BE2C (cell line): ENCODE measurements around the gene USP32.
A peak's percentile ranks its signal among the peaks of the same experiment; 100 is the strongest.
"Not testable (repeated sequence)": the region's sequence is repeated elsewhere in the genome, so short reads cannot be mapped to it uniquely, and the experiment has no call there.

Experiments
- DNase-seq: peaks from one replicate; pipeline ENCODE4 v3.0.0-alpha.2; 2020
- H3K27me3 ChIP-seq: fragments of 250-450 bp; sonication (Bioruptor Pico); 2 replicates; pipeline ENCODE4 v1.5.1; 2020; ENCODE audit warnings: mild to moderate bottlenecking
- H3K36me3 ChIP-seq: fragments of 250-450 bp; sonication (Bioruptor Pico); 2 replicates; pipeline ENCODE4 v1.5.1; 2020; ENCODE audit warnings: mild to moderate bottlenecking
- H3K4me1 ChIP-seq: fragments of 250-450 bp; sonication (Bioruptor Pico); 2 replicates; pipeline ENCODE4 v1.5.1; 2020
- H3K4me3 ChIP-seq: 2 replicates; pipeline ENCODE4 v1.5.1; 2011; ENCODE audit warnings: low read depth, low read length
- H3K9me3 ChIP-seq: fragments of 250-450 bp; sonication (Bioruptor Pico); 2 replicates; pipeline ENCODE4 v1.5.1; 2020
- TF ChIP-seq, protein P1 (sequence below): IDR thresholded peaks from 2 replicates; pipeline ENCODE4 v1.5.1; 2012; ENCODE audit warnings: mild to moderate bottlenecking, low read depth, low read length

USP32 gene

DNA sequence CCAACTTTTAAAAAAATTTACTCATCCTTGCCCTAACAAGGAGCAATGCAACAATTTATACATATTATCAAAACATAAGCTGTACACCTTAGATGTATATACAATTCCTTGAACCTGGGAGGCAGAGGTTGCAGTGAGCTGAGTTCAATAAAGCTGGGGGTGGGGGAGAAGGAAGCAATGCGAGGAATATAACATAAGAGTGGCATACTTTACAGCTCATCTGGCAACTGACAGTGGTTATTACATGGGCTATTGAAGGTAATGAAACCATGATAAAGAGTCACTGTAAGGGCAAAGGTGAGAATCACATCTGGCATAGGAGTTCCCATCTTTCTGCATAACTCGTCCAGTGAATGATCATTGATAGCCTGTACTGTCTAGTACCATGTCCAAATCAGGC lies 198.5 kb downstream of the USP32 start:
- H3K9me3 ChIP-seq = no peaks in the 10 kb centered on the region
- TF ChIP-seq, protein P1, sequence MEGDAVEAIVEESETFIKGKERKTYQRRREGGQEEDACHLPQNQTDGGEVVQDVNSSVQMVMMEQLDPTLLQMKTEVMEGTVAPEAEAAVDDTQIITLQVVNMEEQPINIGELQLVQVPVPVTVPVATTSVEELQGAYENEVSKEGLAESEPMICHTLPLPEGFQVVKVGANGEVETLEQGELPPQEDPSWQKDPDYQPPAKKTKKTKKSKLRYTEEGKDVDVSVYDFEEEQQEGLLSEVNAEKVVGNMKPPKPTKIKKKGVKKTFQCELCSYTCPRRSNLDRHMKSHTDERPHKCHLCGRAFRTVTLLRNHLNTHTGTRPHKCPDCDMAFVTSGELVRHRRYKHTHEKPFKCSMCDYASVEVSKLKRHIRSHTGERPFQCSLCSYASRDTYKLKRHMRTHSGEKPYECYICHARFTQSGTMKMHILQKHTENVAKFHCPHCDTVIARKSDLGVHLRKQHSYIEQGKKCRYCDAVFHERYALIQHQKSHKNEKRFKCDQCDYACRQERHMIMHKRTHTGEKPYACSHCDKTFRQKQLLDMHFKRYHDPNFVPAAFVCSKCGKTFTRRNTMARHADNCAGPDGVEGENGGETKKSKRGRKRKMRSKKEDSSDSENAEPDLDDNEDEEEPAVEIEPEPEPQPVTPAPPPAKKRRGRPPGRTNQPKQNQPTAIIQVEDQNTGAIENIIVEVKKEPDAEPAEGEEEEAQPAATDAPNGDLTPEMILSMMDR = no peak
- H3K4me3 ChIP-seq = no peak overlapping the region
- H3K36me3 ChIP-seq = peaks cover 19% of the 10 kb centered on the region
- H3K4me1 ChIP-seq = peaks cover 4% of the 10 kb centered on the region; the same call in 1 of the 2 replicates
- no peaks in the 10 kb centered on the region for H3K27me3 ChIP-seq
- no peak for DNase-seq

DNA sequence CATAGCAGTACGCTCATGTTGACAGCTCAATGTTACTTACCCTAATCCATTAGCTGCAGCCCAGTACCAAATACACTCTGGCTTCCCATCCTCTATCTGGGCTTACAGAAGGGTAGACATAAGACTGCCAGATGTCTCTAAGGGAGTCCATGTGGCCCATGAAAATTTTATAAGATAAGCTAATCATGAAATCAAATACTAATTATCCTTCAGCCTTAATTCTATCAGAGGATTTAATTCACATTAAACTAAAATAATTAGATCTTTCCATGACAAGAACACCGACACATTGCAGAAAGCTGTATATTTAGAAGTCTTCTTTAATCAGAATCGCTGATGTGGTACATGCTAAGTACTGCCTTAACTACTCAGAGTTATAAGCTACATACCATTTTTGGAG lies 198.9 kb downstream of the USP32 start:
- H3K36me3 ChIP-seq = peaks cover 19% of the 10 kb centered on the region
- not testable (repeated sequence) for H3K27me3 ChIP-seq, H3K4me3 ChIP-seq, H3K4me1 ChIP-seq, DNase-seq, H3K9me3 ChIP-seq

DNA sequence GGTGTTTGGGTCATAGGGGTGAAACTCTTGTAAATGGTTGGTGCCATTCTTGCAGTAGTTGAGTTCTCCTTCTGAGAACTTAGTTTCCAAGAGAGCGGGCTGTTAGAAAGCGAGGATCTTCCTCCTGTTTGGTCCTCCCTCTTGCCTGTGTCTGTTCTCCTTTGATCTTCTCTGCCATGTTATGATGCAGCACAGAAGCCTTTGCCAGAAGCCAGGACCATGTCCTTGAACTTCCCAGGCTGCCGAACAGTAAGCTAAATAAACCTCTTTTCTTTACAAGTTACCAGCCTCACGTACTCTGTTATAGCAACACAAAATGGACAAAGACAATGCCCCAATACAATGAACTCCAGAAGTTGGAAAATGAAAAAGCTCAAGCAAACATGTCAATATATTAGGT lies 201.9 kb downstream of the USP32 start:
- H3K36me3 ChIP-seq = peaks cover 19% of the 10 kb centered on the region
- H3K4me1 ChIP-seq = not testable (repeated sequence)

DNA sequence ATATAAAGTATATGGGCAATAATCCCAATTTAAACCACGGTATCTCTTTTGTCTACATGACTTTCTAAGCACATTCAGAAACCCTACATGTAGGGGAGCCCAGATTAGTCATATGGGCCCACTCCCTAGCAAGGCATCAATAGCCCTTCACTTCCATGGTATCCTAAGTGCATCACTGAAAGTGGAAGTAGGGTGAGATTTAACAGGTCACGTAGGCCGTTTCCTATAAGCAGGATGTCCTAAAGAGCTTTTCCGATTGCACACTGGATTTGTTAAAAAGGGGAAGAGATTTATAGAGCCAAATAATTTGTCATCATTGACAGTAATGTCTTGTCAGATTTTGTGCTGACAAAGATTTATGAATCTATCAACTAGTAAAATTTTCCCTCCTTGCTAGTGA lies 203.2 kb downstream of the USP32 start:
- H3K9me3 ChIP-seq = no peaks in the 10 kb centered on the region
- TF ChIP-seq, protein P1 = no peak
- H3K4me1 ChIP-seq = peaks cover 4% of the 10 kb centered on the region; the same call in 1 of the 2 replicates
- no peaks in the 10 kb centered on the region for H3K27me3 ChIP-seq
- H3K4me3 ChIP-seq = no peak overlapping the region
- no peak for DNase-seq
- H3K36me3 ChIP-seq = peaks cover 19% of the 10 kb centered on the region

More for the DNA sequence above, 201.9 kb downstream of the USP32 start:
- H3K4me3 ChIP-seq, H3K9me3 ChIP-seq, DNase-seq, H3K27me3 ChIP-seq: not testable (repeated sequence)

DNA sequence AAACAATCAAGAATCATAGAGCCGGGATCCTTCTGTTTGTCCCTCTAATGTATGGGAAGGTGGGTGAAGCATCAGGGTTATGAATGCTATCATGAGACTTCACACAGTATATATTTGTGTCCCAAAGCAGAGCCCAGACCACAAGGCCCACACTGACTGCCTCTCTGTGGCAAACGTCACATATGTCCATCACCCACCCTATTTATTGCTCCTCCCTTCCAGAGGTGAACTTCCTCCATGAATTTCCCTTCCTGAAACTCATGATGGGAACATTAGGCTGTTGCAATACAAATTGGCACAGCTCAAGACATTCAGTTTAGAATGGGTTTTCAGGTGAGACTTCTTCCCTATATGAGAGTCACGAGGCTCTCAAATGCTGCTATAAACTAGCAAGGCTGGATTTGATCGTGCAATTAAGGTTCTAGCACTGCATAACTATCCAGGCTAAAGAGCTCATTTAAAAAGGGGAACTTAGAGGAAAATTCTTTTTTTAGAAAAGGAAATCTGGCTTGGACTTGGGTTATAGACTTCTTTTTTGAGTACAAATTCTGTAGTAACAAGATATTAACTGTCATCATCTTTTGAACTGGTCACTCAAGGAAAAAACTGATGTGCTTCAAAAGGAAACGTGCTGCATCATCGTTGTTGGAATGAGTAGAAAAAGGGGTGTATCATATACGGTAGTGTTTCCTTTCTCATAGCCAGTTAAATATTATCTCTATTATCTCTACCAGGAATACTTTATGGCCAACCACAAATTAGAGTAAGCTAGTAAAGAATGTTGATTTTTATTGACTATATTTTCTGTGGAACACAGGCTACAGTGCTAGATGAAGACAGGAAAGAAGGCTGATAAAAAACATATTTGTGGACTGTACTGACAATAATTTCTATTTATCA lies 204.8 kb downstream of the USP32 start:
- DNase-seq = not testable (repeated sequence)

DNA sequence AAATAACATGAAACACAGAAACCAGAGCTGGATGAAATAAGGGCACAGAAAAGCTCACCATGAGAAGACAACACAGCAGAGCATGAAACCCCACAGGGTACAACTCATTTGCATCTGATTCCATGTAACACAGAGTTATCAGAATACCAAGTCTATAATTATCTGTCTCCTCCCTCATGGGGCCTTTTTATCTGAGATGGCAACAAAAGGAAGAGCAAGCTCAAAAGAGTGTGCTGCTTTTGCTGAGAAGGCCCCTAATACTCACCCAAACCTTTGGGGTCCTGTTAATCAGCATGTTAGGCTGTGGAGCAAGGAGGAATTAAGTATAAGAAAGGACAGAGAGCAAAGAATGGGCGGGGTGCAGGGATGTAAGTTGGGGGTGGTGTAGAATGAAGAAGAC lies 205.6 kb downstream of the USP32 start:
- H3K36me3 ChIP-seq = peaks cover 19% of the 10 kb centered on the region
- DNase-seq, H3K4me1 ChIP-seq, H3K9me3 ChIP-seq, H3K4me3 ChIP-seq, H3K27me3 ChIP-seq: not testable (repeated sequence)

More for the DNA sequence above, 204.8 kb downstream of the USP32 start:
- not testable (repeated sequence) for H3K27me3 ChIP-seq, H3K9me3 ChIP-seq, H3K4me3 ChIP-seq, H3K4me1 ChIP-seq
- H3K36me3 ChIP-seq = peaks cover 21% of the 10 kb centered on the region

DNA sequence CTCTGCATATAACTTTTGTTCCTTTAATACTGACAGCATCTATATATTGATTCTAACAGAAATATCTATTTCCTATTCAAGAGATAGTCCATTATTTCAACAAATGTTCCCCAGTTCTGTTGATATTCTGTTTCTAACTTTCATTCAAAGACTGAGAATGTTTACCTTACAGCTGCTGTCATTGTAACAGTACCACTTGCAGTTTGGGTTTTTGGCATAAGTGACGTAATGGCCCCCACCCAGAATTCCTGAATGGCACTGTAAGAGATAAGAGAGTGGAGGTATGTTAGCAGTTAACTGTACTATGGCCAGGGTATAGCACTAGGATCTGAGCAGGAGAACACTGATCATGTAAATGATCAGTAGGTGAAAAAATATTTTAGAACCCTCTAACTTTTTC lies 211.6 kb downstream of the USP32 start:
- not testable (repeated sequence) for H3K4me1 ChIP-seq, H3K27me3 ChIP-seq, H3K9me3 ChIP-seq, DNase-seq, H3K4me3 ChIP-seq
- H3K36me3 ChIP-seq = peaks cover 19% of the 10 kb centered on the region

DNA sequence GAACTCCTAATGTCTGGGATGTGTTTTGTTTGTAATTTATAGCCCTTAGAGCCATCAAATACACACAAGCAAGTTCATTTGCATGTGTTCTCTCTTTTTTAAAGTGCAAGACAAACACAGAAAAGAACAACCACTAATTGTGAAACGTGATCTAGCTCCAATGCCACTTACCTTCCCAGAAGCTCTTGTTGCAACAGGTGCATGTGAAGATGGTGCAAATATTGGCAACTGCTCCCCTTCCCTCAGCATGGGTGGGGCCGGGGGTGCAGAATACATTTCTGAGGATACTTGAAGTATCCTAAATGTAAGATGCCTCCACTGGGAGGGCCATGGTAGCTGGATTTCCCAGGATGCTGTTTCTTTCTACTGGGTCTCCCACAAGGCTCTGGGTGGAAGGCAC lies 213.8 kb downstream of the USP32 start:
- not testable (repeated sequence) for DNase-seq, H3K9me3 ChIP-seq
- peaks cover 13% of the 10 kb centered on the region for H3K36me3 ChIP-seq

DNA sequence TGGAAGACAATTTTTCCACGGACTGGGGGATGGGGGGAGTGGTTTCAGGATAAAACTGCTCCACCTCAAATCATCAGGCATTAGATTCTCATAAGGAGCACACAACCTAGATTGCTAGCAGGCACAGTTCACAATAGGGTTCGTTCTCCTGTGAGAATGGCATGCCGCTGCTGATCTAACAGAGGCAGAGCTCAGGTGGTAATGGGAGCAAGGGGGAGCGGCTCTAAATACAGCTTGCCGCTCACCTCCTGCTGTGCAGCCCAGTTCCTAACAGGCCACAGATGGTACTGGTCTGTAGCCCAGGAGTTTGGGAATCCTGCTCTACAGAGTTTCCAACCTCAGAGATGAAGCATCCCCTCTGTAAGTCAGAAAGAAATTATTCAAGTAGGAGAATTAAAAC lies 215.2 kb downstream of the USP32 start:
- not testable (repeated sequence) for H3K27me3 ChIP-seq, H3K4me1 ChIP-seq, H3K36me3 ChIP-seq, H3K9me3 ChIP-seq, DNase-seq, H3K4me3 ChIP-seq

More for the DNA sequence above, 213.8 kb downstream of the USP32 start:
- not testable (repeated sequence) for H3K4me1 ChIP-seq, H3K27me3 ChIP-seq, H3K4me3 ChIP-seq

DNA sequence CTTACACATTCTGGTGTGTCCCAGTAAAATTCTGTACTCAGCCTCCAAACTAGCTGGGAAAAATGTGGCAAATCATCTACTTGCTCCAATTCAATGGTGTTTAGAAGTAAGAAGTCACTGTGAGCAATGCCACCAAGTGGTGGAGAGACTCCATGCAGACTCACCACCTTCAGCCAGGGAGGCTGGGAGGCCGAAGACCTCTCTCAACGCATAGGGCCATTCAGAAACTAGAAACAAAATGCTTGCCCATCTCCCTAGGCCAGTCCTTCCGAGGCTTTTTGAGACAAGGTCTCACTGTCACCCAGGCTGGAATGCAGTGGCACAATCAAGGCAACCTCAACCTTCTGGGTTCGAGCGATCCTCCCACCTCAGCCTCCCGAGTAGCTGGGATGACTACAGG lies 217.2 kb downstream of the USP32 start:
- H3K9me3 ChIP-seq, H3K4me1 ChIP-seq, H3K4me3 ChIP-seq, H3K27me3 ChIP-seq, H3K36me3 ChIP-seq, DNase-seq: not testable (repeated sequence)
- TF ChIP-seq, protein P1 = peak; percentile 40
